Vagina (tissue), 2 donors: ENCODE measurements around the gene SEMA4C.

Experiments
- POLR2A ChIP-seq, 2 donors: fragments of 450-650 bp; IDR thresholded peaks; one replicate each; pipeline ENCODE4 v1.6.1; 2017; ENCODE audit warnings: antibody characterized with exemption in 2 of 2, mild to moderate bottlenecking in 2 of 2, moderate library complexity in 2 of 2
- POLR2AphosphoS5 ChIP-seq, 2 donors: sonication (generic); formaldehyde crosslinking; IDR thresholded peaks; one replicate each; pipeline ENCODE4 v1.9.0; 2017; ENCODE audit warnings: antibody characterized with exemption in 2 of 2, mild to moderate bottlenecking in 2 of 2, low read depth in 1 of 2; ENCODE audit not compliant: insufficient read depth in 1 of 2
- TF ChIP-seq, protein P1 (sequence below), 3 experiments: fragments of 450-650 bp in 2 of 3; fragments of 200-600 bp in 1 of 3; sonication (generic) in 1 of 3; IDR thresholded peaks; one replicate each; pipeline ENCODE4 v1.5.1; 2017 to 2019; ENCODE audit warnings: antibody characterized with exemption in 3 of 3, mild to moderate bottlenecking in 2 of 3, moderate library complexity in 2 of 3

DNA sequence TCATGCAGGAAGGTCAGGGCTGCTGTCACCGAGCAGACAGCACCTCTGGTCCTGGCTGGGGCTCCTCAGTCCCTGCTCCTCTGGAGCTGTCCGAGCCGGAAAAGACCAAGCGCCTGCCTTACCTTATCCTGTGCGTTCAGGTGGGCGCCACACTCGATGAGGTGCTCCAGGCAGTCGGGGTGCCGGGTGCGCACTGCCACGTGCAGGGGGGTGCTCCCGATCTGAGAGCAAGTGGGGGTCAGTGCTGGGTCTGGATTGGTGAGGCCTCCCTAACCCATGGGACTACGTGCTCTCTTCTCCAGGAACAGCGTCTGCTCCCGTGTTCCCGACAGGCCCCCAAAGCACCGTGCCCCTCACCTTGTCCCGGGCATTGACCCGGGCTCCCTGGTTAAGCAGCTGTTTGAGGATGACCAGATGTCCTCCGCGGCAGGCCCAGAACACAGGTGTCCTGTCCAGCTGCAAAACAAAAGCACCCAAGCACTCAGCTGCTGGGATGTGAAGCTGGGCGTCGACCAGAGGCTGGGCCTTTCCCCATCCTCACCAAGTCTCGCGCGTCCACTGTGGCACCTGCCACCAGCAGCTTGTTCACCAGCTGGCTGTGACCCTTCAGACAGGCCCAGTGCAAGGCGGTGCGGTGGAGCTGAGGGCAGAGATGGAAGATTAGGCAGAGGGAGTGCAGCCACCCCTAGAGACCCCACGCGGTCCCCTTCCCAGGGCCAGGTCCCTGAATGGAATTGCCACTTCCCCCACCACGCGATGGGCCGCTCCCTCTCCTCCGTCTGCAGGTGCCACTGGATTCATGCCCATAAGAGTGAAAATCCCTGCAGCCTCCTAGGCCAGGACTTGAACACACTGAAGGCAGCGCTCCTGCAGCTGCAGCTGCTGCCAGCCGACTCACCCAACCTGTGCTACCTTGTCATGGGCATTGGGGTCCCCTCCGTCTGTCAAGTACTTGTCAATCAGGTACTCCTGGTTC lies 29.7 kb downstream of the SEMA4C start:
- TF ChIP-seq POLR2A (IDR thresholded peaks at IDR 0.05) = no peak
- TF ChIP-seq, protein P1, sequence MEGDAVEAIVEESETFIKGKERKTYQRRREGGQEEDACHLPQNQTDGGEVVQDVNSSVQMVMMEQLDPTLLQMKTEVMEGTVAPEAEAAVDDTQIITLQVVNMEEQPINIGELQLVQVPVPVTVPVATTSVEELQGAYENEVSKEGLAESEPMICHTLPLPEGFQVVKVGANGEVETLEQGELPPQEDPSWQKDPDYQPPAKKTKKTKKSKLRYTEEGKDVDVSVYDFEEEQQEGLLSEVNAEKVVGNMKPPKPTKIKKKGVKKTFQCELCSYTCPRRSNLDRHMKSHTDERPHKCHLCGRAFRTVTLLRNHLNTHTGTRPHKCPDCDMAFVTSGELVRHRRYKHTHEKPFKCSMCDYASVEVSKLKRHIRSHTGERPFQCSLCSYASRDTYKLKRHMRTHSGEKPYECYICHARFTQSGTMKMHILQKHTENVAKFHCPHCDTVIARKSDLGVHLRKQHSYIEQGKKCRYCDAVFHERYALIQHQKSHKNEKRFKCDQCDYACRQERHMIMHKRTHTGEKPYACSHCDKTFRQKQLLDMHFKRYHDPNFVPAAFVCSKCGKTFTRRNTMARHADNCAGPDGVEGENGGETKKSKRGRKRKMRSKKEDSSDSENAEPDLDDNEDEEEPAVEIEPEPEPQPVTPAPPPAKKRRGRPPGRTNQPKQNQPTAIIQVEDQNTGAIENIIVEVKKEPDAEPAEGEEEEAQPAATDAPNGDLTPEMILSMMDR (IDR thresholded peaks at IDR 0.05) = no peak
- TF ChIP-seq POLR2AphosphoS5 (IDR thresholded peaks at IDR 0.05; ENCODE audit: insufficient read depth in 1 of 2, low read depth in 1 of 2) = no peak
